MM.1S (cell line): ENCODE results near the gene NCEH1.

Experiments
- DNase-seq: peaks from one replicate; pipeline ENCODE4 v3.0.0-alpha.2; 2015
- H2AFZ ChIP-seq: fragments of 300-600 bp; sonication (generic); 2 replicates; pipeline ENCODE4 v1.6.0; 2016; ENCODE audit warnings: antibody characterized with exemption, low read length
- H3F3A ChIP-seq: fragments of 300-600 bp; sonication (generic); 2 replicates; pipeline ENCODE4 v1.6.1; 2016; ENCODE audit warnings: mild to moderate bottlenecking, antibody characterized with exemption, low read length, moderate library complexity, mixed read lengths; ENCODE audit not compliant: insufficient read depth
- H3K27ac ChIP-seq: fragments of 300-600 bp; sonication (generic); 2 replicates; pipeline ENCODE4 v1.5.1; 2016; ENCODE audit warnings: mild to moderate bottlenecking, low read length
- H3K27me3 ChIP-seq: fragments of 300-600 bp; sonication (generic); replicated peaks from 2 replicates; pipeline ENCODE4 v1.6.0; 2016; ENCODE audit warnings: low read length; ENCODE audit not compliant: insufficient read depth
- H3K36me3 ChIP-seq: fragments of 300-600 bp; sonication (generic); replicated peaks from 2 replicates; pipeline ENCODE4 v1.6.1; 2016; ENCODE audit warnings: mild to moderate bottlenecking, low read length, mixed read lengths; ENCODE audit not compliant: insufficient read depth
- H3K4me1 ChIP-seq: fragments of 300-600 bp; sonication (generic); 2 replicates; pipeline ENCODE4 v1.6.1; 2016; ENCODE audit warnings: low read length, mixed read lengths
- H3K4me2 ChIP-seq: fragments of 300-600 bp; sonication (generic); 2 replicates; pipeline ENCODE4 v1.6.0; 2016; ENCODE audit warnings: low read depth, low read length
- H3K4me3 ChIP-seq: fragments of 300-600 bp; sonication (generic); 2 replicates; pipeline ENCODE4 v1.5.1; 2016; ENCODE audit warnings: low read length, mixed read lengths
- H3K79me2 ChIP-seq: fragments of 300-600 bp; sonication (generic); 2 replicates; pipeline ENCODE4 v1.6.1; 2016; ENCODE audit warnings: mixed run types, low read length, mixed read lengths
- H3K9ac ChIP-seq: fragments of 300-600 bp; sonication (generic); 2 replicates; pipeline ENCODE4 v1.6.1; 2016; ENCODE audit warnings: low read length, mixed read lengths
- H3K9me2 ChIP-seq: fragments of 300-600 bp; sonication (generic); replicated peaks from 2 replicates; pipeline ENCODE4 v1.6.1; 2016; ENCODE audit warnings: mild to moderate bottlenecking, low read length, mixed read lengths; ENCODE audit not compliant: insufficient read depth
- H3K9me3 ChIP-seq: fragments of 300-600 bp; sonication (generic); replicated peaks from 2 replicates; pipeline ENCODE4 v1.6.1; 2016; ENCODE audit warnings: mild to moderate bottlenecking, low read length, mixed read lengths; ENCODE audit not compliant: insufficient read depth
- H4K20me1 ChIP-seq: fragments of 300-600 bp; sonication (generic); 2 replicates; pipeline ENCODE4 v1.6.1; 2016; ENCODE audit warnings: mild to moderate bottlenecking, low read length, moderate library complexity, mixed read lengths; ENCODE audit not compliant: insufficient read depth
- EZH2 ChIP-seq: fragments of 300-600 bp; sonication (generic); optimal IDR thresholded peaks from 2 replicates; pipeline ENCODE3; 2017; ENCODE audit warnings: low read depth, mild to moderate bottlenecking, antibody characterized with exemption, low read length, mixed read lengths
- EZH2phosphoT487 ChIP-seq: fragments of 300-600 bp; sonication (generic); IDR thresholded peaks from 2 replicates; pipeline ENCODE4 v1.6.1; 2018; ENCODE audit warnings: antibody characterized with exemption, low read length
- TF ChIP-seq, protein P1 (sequence below): fragments of 300-600 bp; sonication (generic); IDR thresholded peaks from 2 replicates; pipeline ENCODE4 v1.5.1; 2016; ENCODE audit warnings: antibody characterized with exemption, low read length, mixed read lengths

The NCEH1 gene

DNA sequence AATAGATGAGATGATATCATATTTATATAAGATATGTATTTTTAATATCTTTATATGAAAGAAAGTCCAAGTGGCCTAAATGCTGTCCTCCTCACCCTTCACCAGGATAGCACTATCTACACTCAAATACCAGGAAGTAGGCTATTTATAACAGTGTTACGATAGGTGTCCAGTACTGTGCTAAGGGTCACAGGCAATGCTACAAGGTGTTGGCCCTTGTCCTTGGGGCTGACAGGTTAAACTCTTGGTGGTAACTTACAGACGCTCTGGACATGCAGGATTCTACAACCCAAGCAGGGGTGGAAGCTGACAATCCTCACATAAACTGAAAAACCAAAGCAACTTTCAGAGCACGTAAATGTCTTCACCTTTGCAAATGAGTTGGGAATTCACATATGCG lies 22.3 kb downstream of the NCEH1 start:
- no peak overlapping the region for H3K27ac ChIP-seq
- H3K27me3 ChIP-seq = no peaks in the 10 kb centered on the region
- peaks cover 18% of the 10 kb centered on the region for H3K4me1 ChIP-seq
- H2AFZ ChIP-seq = no peak overlapping the region
- H3F3A ChIP-seq = peaks cover 16% of the 10 kb centered on the region
- H3K4me2 ChIP-seq = no peak overlapping the region
- no peak overlapping the region for H3K4me3 ChIP-seq
- TF ChIP-seq EZH2phosphoT487 (no peak), EZH2 (no peak)
- TF ChIP-seq, protein P1, sequence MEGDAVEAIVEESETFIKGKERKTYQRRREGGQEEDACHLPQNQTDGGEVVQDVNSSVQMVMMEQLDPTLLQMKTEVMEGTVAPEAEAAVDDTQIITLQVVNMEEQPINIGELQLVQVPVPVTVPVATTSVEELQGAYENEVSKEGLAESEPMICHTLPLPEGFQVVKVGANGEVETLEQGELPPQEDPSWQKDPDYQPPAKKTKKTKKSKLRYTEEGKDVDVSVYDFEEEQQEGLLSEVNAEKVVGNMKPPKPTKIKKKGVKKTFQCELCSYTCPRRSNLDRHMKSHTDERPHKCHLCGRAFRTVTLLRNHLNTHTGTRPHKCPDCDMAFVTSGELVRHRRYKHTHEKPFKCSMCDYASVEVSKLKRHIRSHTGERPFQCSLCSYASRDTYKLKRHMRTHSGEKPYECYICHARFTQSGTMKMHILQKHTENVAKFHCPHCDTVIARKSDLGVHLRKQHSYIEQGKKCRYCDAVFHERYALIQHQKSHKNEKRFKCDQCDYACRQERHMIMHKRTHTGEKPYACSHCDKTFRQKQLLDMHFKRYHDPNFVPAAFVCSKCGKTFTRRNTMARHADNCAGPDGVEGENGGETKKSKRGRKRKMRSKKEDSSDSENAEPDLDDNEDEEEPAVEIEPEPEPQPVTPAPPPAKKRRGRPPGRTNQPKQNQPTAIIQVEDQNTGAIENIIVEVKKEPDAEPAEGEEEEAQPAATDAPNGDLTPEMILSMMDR = no peak
- DNase-seq = no peak
- H3K9me2 ChIP-seq = no peaks in the 10 kb centered on the region
- no peak overlapping the region for H3K9ac ChIP-seq
- no peaks in the 10 kb centered on the region for H3K79me2 ChIP-seq
- H4K20me1 ChIP-seq = no peaks in the 10 kb centered on the region
- H3K9me3 ChIP-seq = no peaks in the 10 kb centered on the region
- H3K36me3 ChIP-seq = no peaks in the 10 kb centered on the region

DNA sequence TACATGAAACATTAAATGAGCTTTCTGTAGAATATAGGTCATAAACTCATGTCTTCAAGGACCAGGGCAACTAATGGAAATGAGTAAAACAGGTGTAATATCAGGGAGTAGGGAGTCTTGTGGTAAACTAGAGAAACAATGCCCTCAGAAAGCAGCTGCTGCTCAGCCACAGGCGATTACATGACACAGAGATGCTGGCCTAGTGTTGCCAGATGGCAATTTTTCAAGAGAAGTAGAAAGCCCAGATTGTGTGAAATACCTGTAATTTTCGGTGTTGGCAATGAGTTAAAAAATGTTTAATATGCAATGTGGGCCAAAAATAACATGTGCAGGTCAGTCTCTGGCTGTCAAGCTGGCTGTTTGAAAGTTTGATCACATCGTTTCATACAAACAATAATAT lies 23.4 kb downstream of the NCEH1 start:
- TF ChIP-seq, protein P1 = no peak
- TF ChIP-seq EZH2phosphoT487 = no peak
- TF ChIP-seq EZH2 = no peak
- no peak overlapping the region for H3K4me3 ChIP-seq
- H3K36me3 ChIP-seq = no peaks in the 10 kb centered on the region
- H3K4me1 ChIP-seq = peaks cover 7% of the 10 kb centered on the region
- H3K9me2 ChIP-seq = no peaks in the 10 kb centered on the region
- no peaks in the 10 kb centered on the region for H3K9me3 ChIP-seq
- no peaks in the 10 kb centered on the region for H3K79me2 ChIP-seq
- no peak overlapping the region for H3K27ac ChIP-seq
- H3F3A ChIP-seq = peaks cover 7% of the 10 kb centered on the region
- no peaks in the 10 kb centered on the region for H4K20me1 ChIP-seq
- H3K9ac ChIP-seq = no peak overlapping the region
- no peak for DNase-seq
- H2AFZ ChIP-seq = no peak overlapping the region
- H3K4me2 ChIP-seq = no peak overlapping the region
- no peaks in the 10 kb centered on the region for H3K27me3 ChIP-seq

DNA sequence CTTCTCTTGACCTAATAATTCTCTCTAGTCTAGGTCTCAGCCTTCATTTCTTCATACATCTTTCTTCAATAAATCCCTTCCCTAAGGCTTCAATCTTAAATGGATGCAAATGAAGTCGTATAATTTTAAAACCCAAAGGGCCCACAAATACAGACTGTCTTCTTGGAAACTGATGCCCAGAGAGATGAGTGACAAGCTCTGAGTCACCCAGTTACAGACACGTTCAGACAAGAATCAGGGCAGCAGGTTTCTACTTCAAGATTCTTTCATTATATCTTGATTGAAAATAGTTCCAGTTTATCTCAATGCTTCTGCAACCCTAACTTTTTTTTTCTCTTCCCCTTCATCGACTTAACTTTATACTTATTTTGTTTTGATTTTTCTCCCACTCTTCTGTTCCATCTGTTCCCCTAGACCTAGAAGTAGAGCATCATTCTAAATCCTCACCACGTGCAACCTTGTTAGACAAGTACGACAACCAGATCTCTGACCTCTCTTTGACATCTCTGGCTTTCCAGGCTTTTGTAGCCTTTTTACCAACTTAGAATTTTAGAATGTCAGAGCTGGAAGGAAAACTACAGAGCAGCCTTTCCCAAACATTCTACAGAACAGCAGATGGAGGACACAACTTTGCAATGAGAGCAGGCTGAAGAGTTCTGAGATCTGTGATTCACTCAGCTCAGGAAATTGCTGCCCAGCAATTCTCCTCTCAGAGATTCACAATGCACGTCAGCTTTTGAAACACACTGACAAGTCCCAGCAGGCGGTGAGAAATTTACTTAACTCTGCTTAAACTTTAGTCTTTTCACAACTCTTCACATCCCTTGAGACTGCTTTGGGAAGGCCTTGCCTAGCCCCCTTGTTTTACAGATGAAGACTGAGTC lies 25.3 kb downstream of the NCEH1 start:
- Histone ChIP-seq H3K9me2 (no peaks in the 10 kb centered on the region), H3K27ac (no peak overlapping the region), H3K4me1 (no peaks in the 10 kb centered on the region), H3K9me3 (no peaks in the 10 kb centered on the region), H3K79me2 (no peaks in the 10 kb centered on the region), H4K20me1 (no peaks in the 10 kb centered on the region), H3K4me2 (no peak overlapping the region), H3K36me3 (no peaks in the 10 kb centered on the region), H3K4me3 (no peak overlapping the region), H2AFZ (no peak overlapping the region), H3K9ac (no peak overlapping the region), H3F3A (no peaks in the 10 kb centered on the region), H3K27me3 (no peaks in the 10 kb centered on the region)
- TF ChIP-seq, protein P1 = no peak
- TF ChIP-seq EZH2 = no peak
- no peak for TF ChIP-seq EZH2phosphoT487
- no peak for DNase-seq
